ENCODE measurements around the gene ZC3H15. TPM values are rescaled to one million over a fixed set of nuclear protein-coding genes. Genes with fewer than 3 reads are reported as not detected.

ZC3H15 gene
- total and polyA plus RNA-seq, 2 of the 8 experiments (the other 6 are each of a cell fraction or from before 2014, with no cell fraction given) = 32.0 to 80.8 TPM

- Histone ChIP-seq H3K56ac (replicated peaks; ENCODE audit: insufficient read length, low read depth, low read length) (no peak overlapping the region), H3K4ac (replicated peaks; ENCODE audit: insufficient read length, low read depth, low read length) (no peak overlapping the region), H3K4me1 (replicated peaks in 1 of 4; ENCODE audit: control insufficient read depth in 3 of 4, insufficient read depth in 4 of 4, low read length in 3 of 4) (peaks cover 0 to 3% (median 0%) of the 10 kb centered on the region in 4 experiments; a peak in 4 of 7 replicates), H2BK20ac (ENCODE audit: low read length) (no peak overlapping the region), H3K79me1 (ENCODE audit: low read depth, low read length) (0 out of 2 replicates have a peak, but pooled peaks cover 5% of the 10 kb centered on the region), H3K14ac (ENCODE audit: insufficient read length) (no peak overlapping the region), H3K9ac (replicated peaks in 1 of 4; ENCODE audit: extremely low read depth in 1 of 4, low read depth in 3 of 4, low read length in 3 of 4) (peak overlapping the region; percentile 84 to 88 (median 86)), H2BK15ac (ENCODE audit: low read length) (no peak overlapping the region), H4K5ac (ENCODE audit: insufficient read length, low read depth, low read length) (no peak overlapping the region), H2BK5ac (ENCODE audit: low read depth, low read length) (0 out of 2 replicates have a peak overlapping the region, but pooled peaks have one; percentile 36), H4K20me1 (replicated peaks in 1 of 2; ENCODE audit: control insufficient read depth in 1 of 2, insufficient read depth in 2 of 2, low read length in 2 of 2) (peaks cover 7 to 10% of the 10 kb centered on the region in 2 experiments), H3K4me3 (ENCODE audit: extremely low read depth in 1 of 4, insufficient read depth in 2 of 4, low read depth in 3 of 4, low read length in 4 of 4) (peak overlapping the region; percentile 91 to 99 (median 97)), H3K4me2 (ENCODE audit: insufficient read depth in 1 of 2, low read depth in 2 of 2, low read length in 2 of 2) (peak overlapping the region; percentile 83 to 87), H2AFZ (ENCODE audit: low read length) (no peak overlapping the region), H3K23ac (ENCODE audit: insufficient read length) (no peak overlapping the region), H3K23me2 (ENCODE audit: low read depth, low read length) (peaks cover 4% of the 10 kb centered on the region), H2BK120ac (replicated peaks; ENCODE audit: low read depth, low read length) (no peak overlapping the region), H3K9me3 (ENCODE audit: insufficient read depth in 2 of 2, low read depth in 1 of 2, low read length in 1 of 2) (no peaks in the 10 kb centered on the region), H3K18ac (ENCODE audit: extremely low read depth, low read length) (no peak overlapping the region), H3K27ac (ENCODE audit: low read depth, low read length) (peak overlapping the region; percentile 74), H2BK12ac (ENCODE audit: low read depth, low read length) (no peak overlapping the region), H4K8ac (ENCODE audit: extremely low read depth, insufficient read depth, low read length) (no peak overlapping the region), H4K91ac (replicated peaks; ENCODE audit: insufficient read length, low read length) (no peak overlapping the region), H2AK5ac (ENCODE audit: low read depth, low read length) (no peak overlapping the region), H3K79me2 (ENCODE audit: control insufficient read depth in 1 of 2, insufficient read depth in 2 of 2, low read length in 2 of 2) (peaks cover 32 to 79% of the 10 kb centered on the region in 2 experiments), H3K36me3 (ENCODE audit: control insufficient read depth in 2 of 4, insufficient read depth in 4 of 4, low read length in 3 of 4) (no peaks in the 10 kb centered on the region), H3K27me3 (replicated peaks in 1 of 4; ENCODE audit: control insufficient read depth in 3 of 4, extremely low read depth in 1 of 4, insufficient read depth in 3 of 4, low read length in 3 of 4) (no peaks in the 10 kb centered on the region)
- DNase-seq (ENCODE audit: low read depth in 1 of 2, low spot score in 2 of 2) = no peak
- TF ChIP-seq SAP30 (IDR thresholded peaks at IDR 0.05; ENCODE audit: insufficient read depth, insufficient replicate concordance, low read length) (peak; percentile 95), SRF (IDR thresholded peaks at IDR 0.05; ENCODE audit: low read depth, low read length) (no peak), SIN3A (conservative IDR thresholded peaks at IDR 0.05 in 1 of 2, IDR thresholded peaks at IDR 0.05 in 1 of 2; ENCODE audit: low read depth in 1 of 2, low read length in 2 of 2) (peak in 1 of 2 experiments; percentile 2; a peak in 1 of 4 replicates)
- ChIA-PET POLR2A (ENCODE audit: partially characterized antibody) (interaction anchor here (0.6 to 2.4 kb wide), 24 partner anchors 12 to 1062 kb away, joined by 3 to 15 read pairs (median 4); partner anchors contain the start of genes FSIP2 and ITGAV), CTCF (ENCODE audit: partially characterized antibody) (interaction anchor here (1.1 kb wide), 1 partner anchor 292 kb away, joined by 3 read pairs; no protein-coding TSS in a partner anchor)
- 7% methylated on average over 31 of the region's 31 CpGs; no CpG with 5 or more reads in 1 of the 2 experiments for WGBS, 2 experiments (ENCODE audit: extremely low coverage in 1 of 2, insufficient coverage in 1 of 2, insufficient read length in 1 of 2, insufficient replicate concordance in 2 of 2, low coverage in 1 of 2, low lambda C conversion rate in 2 of 2, missing lambda C conversion rate in 1 of 2)
- FAIRE-seq = no peak
Observed at GRCh38 chr2:186486651-186487647, 889 bp downstream of the ZC3H15 start.

Data from H1 (cell line).